Endothelial cell of umbilical vein (primary cell): ENCODE data around the gene HEXIM1. TPM values are rescaled to one million over a fixed set of nuclear protein-coding genes. Genes with fewer than 3 reads are reported as not detected.

ENCODE experiments used
- BruUV-seq: library from RNA; stranded (reverse); fragments of 400-500 nt; replicated peaks from 2 replicates; lab custom pipeline; 2021; lab: Mats Ljungman, UMichigan
- CTCF ChIA-PET: fragments of 300-600, 350-600 bp; sonication (Branson Sonifier 250); formaldehyde crosslinking; loops from one replicate; lab custom pipeline; 2021; ENCODE audit warnings: antibody characterized with exemption, inconsistent platforms; lab: Charles Lee
- POLR2A ChIA-PET: fragments of 300-600, 350-600 bp; sonication (Branson Sonifier 250); formaldehyde crosslinking; loops from one replicate; lab custom pipeline; 2021; ENCODE audit warnings: antibody characterized with exemption, inconsistent platforms; lab: Charles Lee
- DNase-seq: peaks from one replicate; pipeline ENCODE4 v3.0.0-alpha.2; 2011; ENCODE audit warnings: low read depth, low spot score
- FAIRE-seq: peaks from 2 replicates; lab custom pipeline; 2011; peaks lifted over from hg19 to GRCh38; lab: Jason Lieb, UNC
- H2AFZ ChIP-seq: 2 replicates; pipeline ENCODE4 v1.6.0; 2012; ENCODE audit warnings: low read depth, low read length, control low read depth, inconsistent platforms
- H3K27ac ChIP-seq: 2 replicates; pipeline ENCODE4 v1.5.1; 2011; ENCODE audit warnings: low read depth, mild to moderate bottlenecking, control low read depth, low read length, moderate library complexity; ENCODE audit not compliant: insufficient read depth
- H3K27me3 ChIP-seq, 2 experiments: 2 replicates each; pipeline versions ENCODE4 v1.6.0 to v1.6.1; 2011; ENCODE audit warnings: low read length in 2 of 2, mixed read lengths in 1 of 2; ENCODE audit not compliant: control insufficient read depth in 2 of 2, insufficient read depth in 2 of 2
- H3K36me3 ChIP-seq, 2 experiments: 2 replicates in 1 of 2; 3 replicates in 1 of 2; pipeline ENCODE4 v1.5.1; 2011; ENCODE audit warnings: low read length in 2 of 2, mild to moderate bottlenecking in 1 of 2, moderate library complexity in 1 of 2; ENCODE audit not compliant: control insufficient read depth in 2 of 2, insufficient read depth in 2 of 2; ENCODE audit errors: extremely low read depth in 1 of 2
- H3K4me1 ChIP-seq: 3 replicates; pipeline ENCODE4 v1.5.1; 2011; ENCODE audit warnings: mild to moderate bottlenecking, low read length; ENCODE audit not compliant: control insufficient read depth, insufficient read depth; ENCODE audit errors: extremely low read depth
- H3K4me2 ChIP-seq: 2 replicates; pipeline ENCODE4 v1.6.1; 2011; ENCODE audit warnings: low read length, control low read depth, mixed read lengths; ENCODE audit not compliant: insufficient read depth
- H3K4me3 ChIP-seq, 3 experiments: fragments of 200-600 bp in 1 of 3; sonication (generic), shearing (Covaris generic) in 1 of 3; replicated peaks in 1 of 3; 2 replicates each; pipeline ENCODE4 v1.5.1; 2011 to 2016; ENCODE audit warnings: control low read depth in 3 of 3, low read length in 3 of 3, mild to moderate bottlenecking in 2 of 3, inconsistent platforms in 1 of 3, low read depth in 1 of 3, moderate library complexity in 1 of 3; ENCODE audit not compliant: insufficient read depth in 1 of 3
- H3K79me2 ChIP-seq: 2 replicates; pipeline ENCODE4 v1.6.0; 2012; ENCODE audit warnings: low read length, inconsistent platforms; ENCODE audit not compliant: control insufficient read depth, insufficient read depth
- H3K9ac ChIP-seq: replicated peaks from 2 replicates; pipeline ENCODE3; 2011; ENCODE audit warnings: low read length, control low read depth; ENCODE audit not compliant: insufficient read depth; ENCODE audit errors: extremely low read depth
- H3K9me1 ChIP-seq: replicated peaks from 3 replicates; pipeline ENCODE4 v1.6.0; 2011; ENCODE audit warnings: mild to moderate bottlenecking, low read length; ENCODE audit not compliant: control insufficient read depth, insufficient read depth; ENCODE audit errors: extremely low read depth
- H3K9me3 ChIP-seq: replicated peaks from 2 replicates; pipeline ENCODE4 v1.5.1; 2012; ENCODE audit warnings: low read length, inconsistent platforms; ENCODE audit not compliant: control insufficient read depth, insufficient read depth
- H4K20me1 ChIP-seq: replicated peaks from 2 replicates; pipeline ENCODE3; 2011; ENCODE audit warnings: mild to moderate bottlenecking, low read length; ENCODE audit not compliant: control insufficient read depth, insufficient read depth; ENCODE audit errors: extremely low read depth
- EZH2 ChIP-seq: IDR thresholded peaks from 2 replicates; pipeline ENCODE4 v1.6.1; 2012; ENCODE audit warnings: borderline replicate concordance, low read depth, mild to moderate bottlenecking, moderate library complexity, low read length, inconsistent platforms; ENCODE audit not compliant: severe bottlenecking
- FOS ChIP-seq: IDR thresholded peaks from 2 replicates; pipeline ENCODE4 v1.6.1; 2011; ENCODE audit warnings: mild to moderate bottlenecking, low read length, moderate library complexity, borderline replicate concordance; ENCODE audit not compliant: insufficient read depth
- GATA2 ChIP-seq: IDR thresholded peaks from 2 replicates; pipeline ENCODE4 v1.7.0; 2011; ENCODE audit warnings: low read depth, mild to moderate bottlenecking, moderate library complexity, mixed read lengths, low read length; ENCODE audit not compliant: insufficient read length, insufficient read depth
- JUN ChIP-seq: IDR thresholded peaks from 2 replicates; pipeline ENCODE4 v1.6.1; 2011; ENCODE audit warnings: borderline replicate concordance, low read depth; ENCODE audit not compliant: insufficient read length, insufficient read depth
- MAX ChIP-seq: IDR thresholded peaks from 2 replicates; pipeline ENCODE4 v1.6.1; 2011; ENCODE audit not compliant: insufficient read depth, insufficient read length
- MYC ChIP-seq: IDR thresholded peaks from one replicate; pipeline ENCODE4 v1.6.1; 2011; ENCODE audit warnings: mild to moderate bottlenecking, low read depth, low read length
- POLR2A ChIP-seq: IDR thresholded peaks from 2 replicates; pipeline ENCODE4 v1.6.1; 2012; ENCODE audit warnings: low read depth, mild to moderate bottlenecking, control low read depth, low read length
- POLR2AphosphoS5 ChIP-seq: IDR thresholded peaks from 2 replicates; pipeline ENCODE4 v1.6.1; 2012; ENCODE audit warnings: low read depth, mild to moderate bottlenecking, control low read depth, low read length, moderate library complexity; ENCODE audit not compliant: insufficient read depth
- dilution Hi-C: fragments of 300-500 bp; cut with MboI; formaldehyde crosslinking; loops from one replicate; pipeline ENCODE4 v1.15.0; 2019; ENCODE audit warnings: low sequenced_read_pairs; ENCODE audit not compliant: extremely low pct_ligation_motif_present
- intact Hi-C: fragments of 100-400 bp; cut with micrococcal nuclease; formaldehyde crosslinking; loops from one replicate; pipeline ENCODE4 v1.10.0; 2022
- polyA plus RNA-seq, 4 experiments: library from polyadenylated mRNA; depleted of rRNA in 3 of 4; stranded (reverse) in 3 of 4; unstranded in 1 of 4; fragments of >200 nt; gene quantifications; 2 replicates each; pipeline versions ENCODE4 v1.2.1 to v1.2.3, GENCODE V29; 2011 to 2012; ENCODE audit warnings: missing spikeins in 1 of 4
- total RNA-seq: library from RNA; stranded (reverse); gene quantifications from 2 replicates; pipeline ENCODE4 v1.2.3, GENCODE V29; 2021
- TF ChIP-seq, protein P1 (sequence below), 2 donors: IDR thresholded peaks; 1 replicate in 1 of 2; 2 replicates in 1 of 2; pipeline ENCODE4 v1.5.1; 2011; ENCODE audit warnings: low read length in 2 of 2, mild to moderate bottlenecking in 2 of 2, moderate library complexity in 2 of 2, control low read depth in 1 of 2, inconsistent platforms in 1 of 2, low read depth in 1 of 2; ENCODE audit not compliant: insufficient read depth in 1 of 2; ENCODE audit errors: extremely low read depth in 1 of 2

The HEXIM1 gene
- total and polyA plus RNA-seq, 2 donors (not counting 3 experiments of a cell fraction or from before 2014, with no cell fraction given), result 7.0 to 20.0 TPM

GRCh38 chr17:45117848-45118646 is 30.2 kb upstream of the HEXIM1 start:
- H3K9me1 ChIP-seq, result no peaks in the 10 kb centered on the region
- H3K9me3 ChIP-seq, result no peaks in the 10 kb centered on the region
- DNase-seq, result no peak
- H3K79me2 ChIP-seq, result no peaks in the 10 kb centered on the region
- dilution Hi-C loops (no loop called here), intact Hi-C loops (no loop called here)
- BruUV-seq, result no TSS peak
- no peaks in the 10 kb centered on the region for H4K20me1 ChIP-seq
- peaks cover 0 to 2% of the 10 kb centered on the region in 2 experiments for H3K36me3 ChIP-seq
- H3K27me3 ChIP-seq, result no peaks in the 10 kb centered on the region
- H2AFZ ChIP-seq, result no peak overlapping the region
- no peak for FAIRE-seq
- H3K9ac ChIP-seq, result no peak overlapping the region
- no peaks in the 10 kb centered on the region for H3K4me1 ChIP-seq
- ChIA-PET POLR2A (interaction anchor here (1.2 kb wide), 1 partner anchor 57 kb away, joined by 3 read pairs; the partner anchor contains the start of gene NMT1), CTCF (interaction anchor here (0.5 to 6.9 kb wide), 7 partner anchors 9 to 131 kb away, joined by 3 to 34 read pairs (median 6); partner anchors contain the start of genes ACBD4 and PLCD3)
- H3K4me2 ChIP-seq, result no peak overlapping the region
- no peak overlapping the region for H3K4me3 ChIP-seq
- no peak overlapping the region for H3K27ac ChIP-seq
- TF ChIP-seq MAX, result no peak
- TF ChIP-seq, protein P1, sequence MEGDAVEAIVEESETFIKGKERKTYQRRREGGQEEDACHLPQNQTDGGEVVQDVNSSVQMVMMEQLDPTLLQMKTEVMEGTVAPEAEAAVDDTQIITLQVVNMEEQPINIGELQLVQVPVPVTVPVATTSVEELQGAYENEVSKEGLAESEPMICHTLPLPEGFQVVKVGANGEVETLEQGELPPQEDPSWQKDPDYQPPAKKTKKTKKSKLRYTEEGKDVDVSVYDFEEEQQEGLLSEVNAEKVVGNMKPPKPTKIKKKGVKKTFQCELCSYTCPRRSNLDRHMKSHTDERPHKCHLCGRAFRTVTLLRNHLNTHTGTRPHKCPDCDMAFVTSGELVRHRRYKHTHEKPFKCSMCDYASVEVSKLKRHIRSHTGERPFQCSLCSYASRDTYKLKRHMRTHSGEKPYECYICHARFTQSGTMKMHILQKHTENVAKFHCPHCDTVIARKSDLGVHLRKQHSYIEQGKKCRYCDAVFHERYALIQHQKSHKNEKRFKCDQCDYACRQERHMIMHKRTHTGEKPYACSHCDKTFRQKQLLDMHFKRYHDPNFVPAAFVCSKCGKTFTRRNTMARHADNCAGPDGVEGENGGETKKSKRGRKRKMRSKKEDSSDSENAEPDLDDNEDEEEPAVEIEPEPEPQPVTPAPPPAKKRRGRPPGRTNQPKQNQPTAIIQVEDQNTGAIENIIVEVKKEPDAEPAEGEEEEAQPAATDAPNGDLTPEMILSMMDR (IDR thresholded peaks at IDR 0.05; ENCODE audit: extremely low read depth in 1 of 2, insufficient read depth in 1 of 2, low read depth in 1 of 2, low read length in 2 of 2), result no peak
- TF ChIP-seq MYC, result no peak
- no peak for TF ChIP-seq POLR2AphosphoS5
- no peak for TF ChIP-seq GATA2
- TF ChIP-seq FOS, result no peak
- no peak for TF ChIP-seq POLR2A
- TF ChIP-seq JUN, result no peak
- TF ChIP-seq EZH2, result no peak
